Smooth muscle cell of trachea (primary cell): ENCODE results near the gene FTL. TPM values are rescaled to one million over a fixed set of nuclear protein-coding genes. Genes with fewer than 3 reads are reported as not detected.

Source experiments
- total RNA-seq: library from RNA; depleted of rRNA; stranded (reverse); fragments of >200 nt; gene quantifications from 2 replicates; pipeline ENCODE4 v1.2.1, GENCODE V29; 2014

FTL gene
- 3,972 and 15,717 TPM in 2 replicates for total RNA-seq

DNA sequence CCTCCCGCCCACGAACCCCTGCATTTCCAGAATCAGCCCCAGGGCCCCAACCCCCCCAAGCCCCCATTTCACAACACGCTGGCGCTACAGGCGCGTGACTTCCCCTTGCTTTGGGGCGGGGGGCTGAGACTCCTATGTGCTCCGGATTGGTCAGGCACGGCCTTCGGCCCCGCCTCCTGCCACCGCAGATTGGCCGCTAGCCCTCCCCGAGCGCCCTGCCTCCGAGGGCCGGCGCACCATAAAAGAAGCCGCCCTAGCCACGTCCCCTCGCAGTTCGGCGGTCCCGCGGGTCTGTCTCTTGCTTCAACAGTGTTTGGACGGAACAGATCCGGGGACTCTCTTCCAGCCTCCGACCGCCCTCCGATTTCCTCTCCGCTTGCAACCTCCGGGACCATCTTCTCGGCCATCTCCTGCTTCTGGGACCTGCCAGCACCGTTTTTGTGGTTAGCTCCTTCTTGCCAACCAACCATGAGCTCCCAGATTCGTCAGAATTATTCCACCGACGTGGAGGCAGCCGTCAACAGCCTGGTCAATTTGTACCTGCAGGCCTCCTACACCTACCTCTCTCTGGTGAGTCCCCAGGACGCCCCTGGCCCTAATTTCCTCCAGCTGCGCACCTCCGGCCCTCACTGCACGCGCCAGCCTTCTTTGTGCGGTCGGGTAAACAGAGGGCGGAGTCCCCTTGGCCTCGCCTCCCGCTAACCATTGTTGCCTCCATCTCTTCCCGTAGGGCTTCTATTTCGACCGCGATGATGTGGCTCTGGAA, at the start of gene FTL:
FTL (plus strand) TSS at position 270 of the 766 bp plus-strand sequence; CDS start at position 469, 199 bp downstream.

DNA sequence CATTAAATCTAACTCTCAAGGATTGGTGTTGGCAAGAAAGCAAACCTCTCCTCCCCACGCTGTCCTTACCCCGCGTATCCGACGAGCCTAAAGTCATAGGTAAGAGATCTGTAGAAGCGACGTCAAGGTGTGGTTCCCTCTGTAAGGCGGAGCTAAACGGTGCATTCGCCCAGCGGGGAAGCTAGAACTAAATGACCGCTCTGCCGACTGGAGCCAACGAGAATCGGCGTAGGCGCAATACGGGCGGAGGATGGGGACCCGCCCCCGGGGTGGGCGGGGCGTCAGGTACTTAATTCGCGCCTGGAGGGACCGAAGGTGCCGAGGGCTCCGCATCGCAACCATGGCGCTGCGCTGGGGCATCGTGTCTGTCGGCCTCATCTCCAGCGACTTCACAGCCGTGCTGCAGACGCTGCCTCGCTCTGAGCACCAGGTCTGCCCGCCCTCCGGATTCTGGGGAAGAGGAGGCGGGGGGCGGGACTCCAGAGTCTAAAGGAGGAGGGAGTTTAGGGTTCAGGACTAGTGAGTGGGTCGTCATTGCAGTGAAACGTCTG, 31.7 kb upstream of the FTL start, which contains the start of gene DHDH:
DHDH (plus strand) TSS at position 318 of the 551 bp plus-strand sequence; CDS start at position 341, 23 bp downstream.

DNA sequence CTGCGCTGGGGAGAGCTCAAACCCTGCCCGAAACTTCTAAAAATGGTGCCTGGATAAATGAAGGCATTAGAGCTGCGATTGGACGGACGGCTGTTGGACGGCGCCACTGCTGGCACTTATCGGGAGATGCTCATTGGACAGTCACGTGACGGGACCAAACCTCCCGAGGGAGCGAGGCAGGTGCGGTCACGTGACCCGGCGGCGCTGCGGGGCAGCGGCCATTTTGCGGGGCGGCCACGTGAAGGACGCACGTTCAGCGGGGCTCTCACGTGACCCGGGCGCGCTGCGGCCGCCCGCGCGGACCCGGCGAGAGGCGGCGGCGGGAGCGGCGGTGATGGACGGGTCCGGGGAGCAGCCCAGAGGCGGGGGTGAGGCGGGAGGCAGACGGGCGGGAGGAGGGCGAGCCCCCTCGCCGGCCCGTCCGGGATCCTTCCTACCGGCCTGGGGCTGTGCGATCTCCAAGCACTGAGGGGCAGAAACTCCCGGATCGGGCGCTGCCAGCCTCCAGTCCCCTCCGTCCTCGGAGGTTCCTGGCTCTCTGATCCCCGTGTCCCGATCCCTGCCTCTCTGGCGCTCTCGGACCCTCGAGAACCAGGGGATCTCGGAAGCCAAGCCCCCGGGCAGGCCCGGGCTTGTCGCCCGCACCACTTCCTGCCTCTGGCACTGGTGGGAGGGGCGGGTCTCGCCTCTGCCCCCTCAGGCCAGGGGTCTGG, 10.4 kb upstream of the FTL start, which contains the start of gene BAX:
BAX (plus strand) TSS at position 281 of the 713 bp plus-strand sequence; CDS start at position 335, 54 bp downstream.

DNA sequence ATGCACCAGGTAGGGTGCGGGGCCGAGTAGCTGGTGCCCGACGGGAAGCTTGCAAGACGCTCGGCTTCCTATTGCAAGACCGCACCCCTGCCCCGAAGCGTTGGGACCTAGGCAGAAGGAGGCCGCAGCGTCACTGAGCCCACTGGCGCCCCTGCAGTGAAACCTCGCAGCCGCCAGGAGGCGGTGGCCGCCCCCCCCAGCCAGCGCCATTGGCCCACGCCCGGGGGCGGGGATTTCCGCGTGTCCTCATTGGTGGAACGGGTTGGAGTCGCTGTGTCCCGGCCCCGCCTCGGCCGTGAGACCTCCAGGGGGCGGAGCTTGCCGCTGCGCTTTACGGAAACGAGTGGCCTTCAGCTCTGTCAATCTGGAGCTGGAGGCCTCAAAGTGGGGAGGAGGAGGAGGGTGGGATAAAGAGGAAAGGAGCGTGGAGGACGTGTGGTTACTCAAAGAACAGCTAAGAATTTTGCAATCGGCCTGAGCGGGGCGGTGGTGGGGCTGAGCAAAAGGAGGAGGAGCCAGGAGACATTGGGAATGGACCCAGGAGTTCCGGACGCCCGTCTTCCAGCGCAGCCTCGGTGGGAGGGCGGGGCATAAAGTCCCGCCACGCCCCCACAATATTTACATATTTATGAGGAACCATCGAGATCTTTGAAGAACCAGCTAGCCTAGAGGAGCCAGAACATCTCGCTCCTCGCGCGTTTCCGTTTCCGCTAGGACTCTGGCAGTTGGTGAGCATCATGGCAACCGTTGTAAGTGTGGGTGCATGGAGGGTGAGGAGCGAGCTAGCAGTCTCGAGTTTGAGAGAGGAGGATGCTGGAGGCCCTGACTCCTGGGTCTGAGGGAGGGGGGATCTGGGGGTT, 28.3 kb downstream of the FTL start, which contains the start of the genes GYS1 and RUVBL2:
GYS1 (minus strand) TSS at position 135 of the 860 bp plus-strand sequence. CDS start 197 bp downstream, outside the sequence.
RUVBL2 (plus strand) TSS at position 713 of the 860 bp plus-strand sequence; CDS start at position 738, 25 bp downstream.

Other genes with a start within 250 kb of the FTL start
- 1.9 and 3.8 TPM in 2 replicates for gene MAMSTR, start 245.6 kb upstream of the FTL start, total RNA-seq
- gene RASIP1, start 224.7 kb upstream of the FTL start, total RNA-seq = 1.0 and 2.8 TPM in 2 replicates
- not detected in 2 replicates for gene IZUMO1, start 218.4 kb upstream of the FTL start, total RNA-seq
- under 0.01 TPM in 2 replicates for gene FUT1, start 212.7 kb upstream of the FTL start, total RNA-seq
- not detected in 2 replicates for gene FGF21, start 209.8 kb upstream of the FTL start, total RNA-seq
- 46.4 and 51.6 TPM in 2 replicates for gene BCAT2, start 154.3 kb upstream of the FTL start, total RNA-seq
- 6.0 TPM in 2 replicates for gene HSD17B14, start 128.8 kb upstream of the FTL start, total RNA-seq
- 33.5 and 35.4 TPM in 2 replicates for gene PLEKHA4, start 96.7 kb upstream of the FTL start, total RNA-seq
- gene PPP1R15A, start 92.9 kb upstream of the FTL start, total RNA-seq = 70.0 and 111 TPM in 2 replicates
- 0.44 and 1.7 TPM in 2 replicates for gene TULP2, start 66.6 kb upstream of the FTL start, total RNA-seq
- gene NUCB1, start 65.0 kb upstream of the FTL start, total RNA-seq = 185 and 330 TPM in 2 replicates
- not detected in 2 replicates for gene DHDH, start 31.6 kb upstream of the FTL start, total RNA-seq
- gene BAX, start 10.4 kb upstream of the FTL start, total RNA-seq = 84.1 and 144 TPM in 2 replicates
- 41.5 and 53.4 TPM in 2 replicates for gene GYS1, start 28.0 kb downstream of the FTL start, total RNA-seq
- gene RUVBL2, start 28.6 kb downstream of the FTL start, total RNA-seq = 175 and 353 TPM in 2 replicates
- gene LHB, start 51.8 kb downstream of the FTL start, total RNA-seq = not detected in 2 replicates
- not detected in 2 replicates for gene CGB3, start 59.0 kb downstream of the FTL start, total RNA-seq
- gene CGB2, start 66.6 kb downstream of the FTL start, total RNA-seq = not detected in 2 replicates
- gene CGB1, start 71.6 kb downstream of the FTL start, total RNA-seq = not detected in 2 replicates
- gene CGB5, start 78.5 kb downstream of the FTL start, total RNA-seq = not detected in 2 replicates
- gene CGB8, start 83.8 kb downstream of the FTL start, total RNA-seq = not detected in 2 replicates
- gene CGB7, start 92.4 kb downstream of the FTL start, total RNA-seq = not detected in 2 replicates
- not detected in 2 replicates for gene NTF4, start 99.5 kb downstream of the FTL start, total RNA-seq
- gene KCNA7, start 107.4 kb downstream of the FTL start, total RNA-seq = not detected in 2 replicates
- gene SNRNP70, start 120.1 kb downstream of the FTL start, total RNA-seq = 116 and 242 TPM in 2 replicates
- gene LIN7B, start 149.1 kb downstream of the FTL start, total RNA-seq = 6.3 and 7.4 TPM in 2 replicates
- gene C19orf73, start 153.8 kb downstream of the FTL start, total RNA-seq = 0.99 TPM in 1 of 2 replicates, not detected in the other
- gene PPFIA3, start 154.2 kb downstream of the FTL start, total RNA-seq = 1.0 and 1.5 TPM in 2 replicates
- not detected in 2 replicates for gene HRC, start 190.1 kb downstream of the FTL start, total RNA-seq
- 23.0 and 27.0 TPM in 2 replicates for gene TRPM4, start 192.5 kb downstream of the FTL start, total RNA-seq